Fibroblast of lung (primary cell): ENCODE measurements around the gene BTBD17.

Experiments
- EZH2 ChIP-seq: IDR thresholded peaks from 2 replicates; pipeline ENCODE4 v1.5.1; 2012; ENCODE audit warnings: low read length, control low read depth, mild to moderate bottlenecking; ENCODE audit errors: missing control alignments
- TF ChIP-seq, protein P1 (sequence below), 2 donors: IDR thresholded peaks in 1 of 2; conservative IDR thresholded peaks in 1 of 2; 1 replicate in 1 of 2; 2 replicates in 1 of 2; pipeline ENCODE4 v1.5.1; 2011 to 2012; ENCODE audit warnings: low read length in 2 of 2, control low read depth in 1 of 2, inconsistent platforms in 1 of 2, low read depth in 1 of 2, mild to moderate bottlenecking in 1 of 2

- TF ChIP-seq, protein P1, sequence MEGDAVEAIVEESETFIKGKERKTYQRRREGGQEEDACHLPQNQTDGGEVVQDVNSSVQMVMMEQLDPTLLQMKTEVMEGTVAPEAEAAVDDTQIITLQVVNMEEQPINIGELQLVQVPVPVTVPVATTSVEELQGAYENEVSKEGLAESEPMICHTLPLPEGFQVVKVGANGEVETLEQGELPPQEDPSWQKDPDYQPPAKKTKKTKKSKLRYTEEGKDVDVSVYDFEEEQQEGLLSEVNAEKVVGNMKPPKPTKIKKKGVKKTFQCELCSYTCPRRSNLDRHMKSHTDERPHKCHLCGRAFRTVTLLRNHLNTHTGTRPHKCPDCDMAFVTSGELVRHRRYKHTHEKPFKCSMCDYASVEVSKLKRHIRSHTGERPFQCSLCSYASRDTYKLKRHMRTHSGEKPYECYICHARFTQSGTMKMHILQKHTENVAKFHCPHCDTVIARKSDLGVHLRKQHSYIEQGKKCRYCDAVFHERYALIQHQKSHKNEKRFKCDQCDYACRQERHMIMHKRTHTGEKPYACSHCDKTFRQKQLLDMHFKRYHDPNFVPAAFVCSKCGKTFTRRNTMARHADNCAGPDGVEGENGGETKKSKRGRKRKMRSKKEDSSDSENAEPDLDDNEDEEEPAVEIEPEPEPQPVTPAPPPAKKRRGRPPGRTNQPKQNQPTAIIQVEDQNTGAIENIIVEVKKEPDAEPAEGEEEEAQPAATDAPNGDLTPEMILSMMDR (conservative IDR thresholded peaks at IDR 0.05 in 1 of 2, IDR thresholded peaks at IDR 0.05 in 1 of 2; ENCODE audit: low read depth in 1 of 2, low read length in 2 of 2): no peak
- no peak for TF ChIP-seq EZH2
Observed at GRCh38 chr17:74307984-74308773, 53.5 kb downstream of the BTBD17 start.
